HL-60 (cell line): ENCODE data around the gene KIFC1.

Experiments
- DNase-seq, 2 experiments: peaks; one replicate each; pipeline ENCODE4 v3.0.0-alpha.2; 2010 to 2020; ENCODE audit warnings: low read depth in 1 of 2, low spot score in 1 of 2
- H3K27ac ChIP-seq: fragments of 250-450 bp; sonication (Bioruptor Pico); replicated peaks from 2 replicates; pipeline ENCODE4 v1.5.1; 2020; ENCODE audit warnings: mild to moderate bottlenecking, moderate library complexity
- H3K27me3 ChIP-seq: fragments of 250-450 bp; sonication (Bioruptor Pico); 2 replicates; pipeline ENCODE4 v1.5.1; 2021; ENCODE audit warnings: mild to moderate bottlenecking, moderate library complexity; ENCODE audit not compliant: insufficient read depth, poor library complexity, severe bottlenecking
- H3K4me3 ChIP-seq: replicated peaks from 2 replicates; pipeline ENCODE4 v1.5.1; 2011; ENCODE audit warnings: mild to moderate bottlenecking, control low read depth, low read length; ENCODE audit not compliant: insufficient read depth
- GABPA ChIP-seq: IDR thresholded peaks from 2 replicates; pipeline ENCODE4 v1.6.1; 2012; ENCODE audit warnings: low read depth
- POLR2AphosphoS5 ChIP-seq: IDR thresholded peaks from 2 replicates; pipeline ENCODE4 v1.6.1; 2012; ENCODE audit warnings: low read depth
- SPI1 ChIP-seq: IDR thresholded peaks from 2 replicates; pipeline ENCODE4 v1.6.1; 2012; ENCODE audit warnings: low read depth, mild to moderate bottlenecking, borderline replicate concordance
- TF ChIP-seq, protein P1 (sequence below): IDR thresholded peaks from one replicate; pipeline ENCODE4 v1.5.1; 2011; ENCODE audit warnings: low read length, control low read depth, inconsistent platforms; ENCODE audit not compliant: insufficient read depth
- TF ChIP-seq, protein P2 (sequence below): IDR thresholded peaks from 2 replicates; pipeline ENCODE4 v1.6.1; 2012; ENCODE audit warnings: low read depth; ENCODE audit not compliant: insufficient replicate concordance

The KIFC1 gene

DNA sequence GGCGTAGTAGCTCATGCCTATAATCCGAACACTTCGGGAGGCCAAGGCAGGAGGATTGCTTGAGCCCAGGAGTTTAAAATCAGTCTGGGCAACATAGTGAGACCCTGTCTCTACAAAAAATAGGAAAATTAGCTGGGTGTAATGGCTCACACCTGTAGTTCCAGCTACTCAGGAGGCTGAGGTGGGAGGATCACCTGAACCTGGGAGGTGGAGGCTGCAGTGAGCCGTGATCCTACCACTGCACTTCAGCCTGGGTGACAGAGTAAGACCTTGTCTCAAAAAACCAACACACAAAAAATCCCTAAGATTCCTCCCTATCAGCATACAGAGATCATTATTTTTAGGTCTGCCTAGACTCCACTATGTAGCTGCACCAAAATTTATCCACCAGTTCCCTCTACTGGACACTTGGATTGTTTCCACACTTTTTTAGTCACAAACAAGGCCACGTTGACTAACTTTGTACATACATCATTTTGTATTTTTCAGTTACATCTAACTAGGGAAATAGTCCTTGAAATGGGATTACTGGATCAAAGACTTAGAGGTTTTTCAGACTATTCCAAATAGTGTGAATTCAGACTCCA is 15.6 kb downstream of the KIFC1 start:
- TF ChIP-seq, protein P1, sequence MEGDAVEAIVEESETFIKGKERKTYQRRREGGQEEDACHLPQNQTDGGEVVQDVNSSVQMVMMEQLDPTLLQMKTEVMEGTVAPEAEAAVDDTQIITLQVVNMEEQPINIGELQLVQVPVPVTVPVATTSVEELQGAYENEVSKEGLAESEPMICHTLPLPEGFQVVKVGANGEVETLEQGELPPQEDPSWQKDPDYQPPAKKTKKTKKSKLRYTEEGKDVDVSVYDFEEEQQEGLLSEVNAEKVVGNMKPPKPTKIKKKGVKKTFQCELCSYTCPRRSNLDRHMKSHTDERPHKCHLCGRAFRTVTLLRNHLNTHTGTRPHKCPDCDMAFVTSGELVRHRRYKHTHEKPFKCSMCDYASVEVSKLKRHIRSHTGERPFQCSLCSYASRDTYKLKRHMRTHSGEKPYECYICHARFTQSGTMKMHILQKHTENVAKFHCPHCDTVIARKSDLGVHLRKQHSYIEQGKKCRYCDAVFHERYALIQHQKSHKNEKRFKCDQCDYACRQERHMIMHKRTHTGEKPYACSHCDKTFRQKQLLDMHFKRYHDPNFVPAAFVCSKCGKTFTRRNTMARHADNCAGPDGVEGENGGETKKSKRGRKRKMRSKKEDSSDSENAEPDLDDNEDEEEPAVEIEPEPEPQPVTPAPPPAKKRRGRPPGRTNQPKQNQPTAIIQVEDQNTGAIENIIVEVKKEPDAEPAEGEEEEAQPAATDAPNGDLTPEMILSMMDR: no peak
- no peak for TF ChIP-seq POLR2AphosphoS5
- no peak for TF ChIP-seq GABPA
- TF ChIP-seq, protein P2, sequence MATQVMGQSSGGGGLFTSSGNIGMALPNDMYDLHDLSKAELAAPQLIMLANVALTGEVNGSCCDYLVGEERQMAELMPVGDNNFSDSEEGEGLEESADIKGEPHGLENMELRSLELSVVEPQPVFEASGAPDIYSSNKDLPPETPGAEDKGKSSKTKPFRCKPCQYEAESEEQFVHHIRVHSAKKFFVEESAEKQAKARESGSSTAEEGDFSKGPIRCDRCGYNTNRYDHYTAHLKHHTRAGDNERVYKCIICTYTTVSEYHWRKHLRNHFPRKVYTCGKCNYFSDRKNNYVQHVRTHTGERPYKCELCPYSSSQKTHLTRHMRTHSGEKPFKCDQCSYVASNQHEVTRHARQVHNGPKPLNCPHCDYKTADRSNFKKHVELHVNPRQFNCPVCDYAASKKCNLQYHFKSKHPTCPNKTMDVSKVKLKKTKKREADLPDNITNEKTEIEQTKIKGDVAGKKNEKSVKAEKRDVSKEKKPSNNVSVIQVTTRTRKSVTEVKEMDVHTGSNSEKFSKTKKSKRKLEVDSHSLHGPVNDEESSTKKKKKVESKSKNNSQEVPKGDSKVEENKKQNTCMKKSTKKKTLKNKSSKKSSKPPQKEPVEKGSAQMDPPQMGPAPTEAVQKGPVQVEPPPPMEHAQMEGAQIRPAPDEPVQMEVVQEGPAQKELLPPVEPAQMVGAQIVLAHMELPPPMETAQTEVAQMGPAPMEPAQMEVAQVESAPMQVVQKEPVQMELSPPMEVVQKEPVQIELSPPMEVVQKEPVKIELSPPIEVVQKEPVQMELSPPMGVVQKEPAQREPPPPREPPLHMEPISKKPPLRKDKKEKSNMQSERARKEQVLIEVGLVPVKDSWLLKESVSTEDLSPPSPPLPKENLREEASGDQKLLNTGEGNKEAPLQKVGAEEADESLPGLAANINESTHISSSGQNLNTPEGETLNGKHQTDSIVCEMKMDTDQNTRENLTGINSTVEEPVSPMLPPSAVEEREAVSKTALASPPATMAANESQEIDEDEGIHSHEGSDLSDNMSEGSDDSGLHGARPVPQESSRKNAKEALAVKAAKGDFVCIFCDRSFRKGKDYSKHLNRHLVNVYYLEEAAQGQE: no peak
- no peak for TF ChIP-seq SPI1
- peak in 1 of 2 experiments; percentile 30 for DNase-seq
- H3K27ac ChIP-seq: no peak overlapping the region
- H3K4me3 ChIP-seq: no peak overlapping the region
- no peaks in the 10 kb centered on the region for H3K27me3 ChIP-seq

DNA sequence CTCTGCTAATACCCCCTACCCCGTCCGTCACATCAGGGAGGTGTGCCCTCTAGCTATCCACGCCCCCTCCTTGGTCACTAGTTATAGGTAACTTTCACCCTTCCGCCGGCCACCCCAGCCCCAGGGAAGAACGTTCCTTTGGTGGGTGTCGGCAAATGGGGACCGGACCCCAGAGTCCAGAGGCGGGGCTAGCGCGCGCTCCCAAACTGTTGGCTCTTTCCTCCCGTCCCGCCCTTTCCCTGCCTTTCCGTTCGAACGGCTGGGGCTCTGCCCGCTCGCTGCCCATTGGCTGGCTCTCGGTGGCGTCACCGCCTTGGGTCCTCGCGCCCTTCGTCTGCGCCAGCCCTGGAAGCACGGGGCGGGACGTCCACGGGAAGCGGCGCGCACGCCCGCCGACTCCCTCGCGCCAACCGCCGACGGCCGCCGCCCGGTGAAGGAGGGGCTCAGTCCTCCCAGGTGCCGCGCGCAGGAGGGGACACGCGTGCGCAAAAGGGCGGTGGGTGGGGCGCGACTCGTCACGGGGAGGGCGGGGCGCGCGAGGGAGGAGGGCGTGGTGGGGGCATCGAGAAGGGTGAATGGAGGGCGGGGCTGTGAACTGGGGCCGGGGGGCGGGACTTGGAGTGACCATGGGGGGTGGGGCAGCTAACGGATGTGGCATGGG is 18.6 kb downstream of the KIFC1 start:
- Histone ChIP-seq H3K27ac (peak overlapping the region; percentile 93), H3K27me3 (no peaks in the 10 kb centered on the region), H3K4me3 (peak overlapping the region; percentile 69)
- TF ChIP-seq, protein P2: no peak
- peak; percentile 93 for TF ChIP-seq POLR2AphosphoS5
- peak; percentile 95 to 98 for DNase-seq

- DNase-seq: no peak
- Histone ChIP-seq H3K27me3 (no peaks in the 10 kb centered on the region), H3K27ac (peak within 1 kb of the TSS; percentile 93), H3K4me3 (peak within 1 kb of the TSS; percentile 69)
- TF ChIP-seq, protein P1: no peak
- TF ChIP-seq POLR2AphosphoS5: no peak
- TF ChIP-seq, protein P2: no peak
- TF ChIP-seq GABPA: no peak
- no peak for TF ChIP-seq SPI1
Observed at GRCh38 chr6:33410711-33411631, 19.3 kb downstream of the KIFC1 start, which contains the start of gene PHF1. TSS of gene PHF1 (plus strand) at chr6:33411014. CDS start at chr6:33412264, 1,250 bp downstream.
